Measurements from ENCODE around the gene SH2D1A.

SH2D1A gene

DNA sequence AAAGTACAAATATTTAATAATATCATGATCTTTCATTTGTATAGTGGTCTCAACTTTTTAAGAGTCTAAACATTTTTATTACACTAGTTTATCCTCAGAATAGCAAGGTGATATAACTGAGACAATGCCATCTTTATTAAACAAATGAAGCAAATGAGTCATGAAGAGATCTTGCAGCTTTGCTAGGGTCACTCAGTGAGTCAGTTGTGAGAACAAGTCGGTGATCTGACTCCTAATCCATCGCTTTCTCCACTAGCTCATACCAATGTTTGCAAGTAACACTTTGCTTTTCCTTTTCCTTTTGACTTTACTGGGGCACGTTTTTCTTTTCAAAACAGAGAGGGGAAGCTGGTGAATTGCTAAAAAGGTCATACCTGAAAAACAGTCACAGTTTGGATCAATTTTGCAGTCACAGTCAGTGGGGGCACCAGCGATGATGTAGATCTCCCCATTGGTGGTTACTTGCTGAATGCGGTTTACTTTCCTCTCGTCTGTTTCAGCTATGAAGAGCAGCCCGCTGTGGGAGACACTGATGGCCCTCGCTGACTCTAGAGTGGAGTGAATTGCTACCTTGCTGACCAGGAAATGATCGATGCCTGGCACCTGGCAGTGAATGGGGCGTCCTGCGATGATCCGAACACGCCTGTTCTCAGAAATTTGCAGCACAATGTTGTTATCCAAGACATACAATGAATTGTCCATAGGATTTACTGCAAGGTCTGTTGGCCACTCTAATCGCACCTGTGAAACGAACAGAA is 75.7 kb downstream of the SH2D1A start:
- H3K4me1 Mint-ChIP-seq: no peaks in the 10 kb centered on the region
- no peak overlapping the region for H3K27ac Mint-ChIP-seq
- no peaks in the 10 kb centered on the region for H3K36me3 Mint-ChIP-seq (ENCODE audit: low read depth)
- H3K4me3 Mint-ChIP-seq: no peak overlapping the region
- TF ChIP-seq, protein P1, sequence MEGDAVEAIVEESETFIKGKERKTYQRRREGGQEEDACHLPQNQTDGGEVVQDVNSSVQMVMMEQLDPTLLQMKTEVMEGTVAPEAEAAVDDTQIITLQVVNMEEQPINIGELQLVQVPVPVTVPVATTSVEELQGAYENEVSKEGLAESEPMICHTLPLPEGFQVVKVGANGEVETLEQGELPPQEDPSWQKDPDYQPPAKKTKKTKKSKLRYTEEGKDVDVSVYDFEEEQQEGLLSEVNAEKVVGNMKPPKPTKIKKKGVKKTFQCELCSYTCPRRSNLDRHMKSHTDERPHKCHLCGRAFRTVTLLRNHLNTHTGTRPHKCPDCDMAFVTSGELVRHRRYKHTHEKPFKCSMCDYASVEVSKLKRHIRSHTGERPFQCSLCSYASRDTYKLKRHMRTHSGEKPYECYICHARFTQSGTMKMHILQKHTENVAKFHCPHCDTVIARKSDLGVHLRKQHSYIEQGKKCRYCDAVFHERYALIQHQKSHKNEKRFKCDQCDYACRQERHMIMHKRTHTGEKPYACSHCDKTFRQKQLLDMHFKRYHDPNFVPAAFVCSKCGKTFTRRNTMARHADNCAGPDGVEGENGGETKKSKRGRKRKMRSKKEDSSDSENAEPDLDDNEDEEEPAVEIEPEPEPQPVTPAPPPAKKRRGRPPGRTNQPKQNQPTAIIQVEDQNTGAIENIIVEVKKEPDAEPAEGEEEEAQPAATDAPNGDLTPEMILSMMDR (IDR thresholded peaks at IDR 0.05; ENCODE audit: unreplicated experiment in 3 of 3): no peak
- H3K27me3 Mint-ChIP-seq (ENCODE audit: low read depth): no peaks in the 10 kb centered on the region
- no peaks in the 10 kb centered on the region for H3K9me3 Mint-ChIP-seq

Data from nephron (organoid).